SU-DHL-6 (cell line): Measurements from ENCODE around the gene SYNDIG1.
"Not testable (repeated sequence)": the region's sequence is repeated elsewhere in the genome, so short reads cannot be mapped to it uniquely, and the experiment has no call there.

Source experiments
- H2AFZ ChIP-seq: fragments of 200-600 bp; sonication (generic); 2 replicates; pipeline ENCODE4 v1.6.1; 2014; ENCODE audit warnings: low read depth, mild to moderate bottlenecking, moderate library complexity, mixed read lengths, antibody characterized with exemption, low read length; ENCODE audit not compliant: severe bottlenecking
- H3F3A ChIP-seq: fragments of 200-600 bp; shearing (Covaris generic); 2 replicates; pipeline ENCODE4 v1.6.0; 2016; ENCODE audit warnings: antibody characterized with exemption, mild to moderate bottlenecking; ENCODE audit not compliant: insufficient read depth
- H3K27ac ChIP-seq: fragments of 200-600 bp; sonication (generic); 2 replicates; pipeline ENCODE4 v1.5.1; 2016; ENCODE audit warnings: low read depth, mild to moderate bottlenecking, low read length, moderate library complexity, mixed read lengths
- H3K27me3 ChIP-seq: fragments of 200-600 bp; sonication (generic), shearing (Covaris generic); 2 replicates; pipeline ENCODE4 v1.6.0; 2014; ENCODE audit warnings: mild to moderate bottlenecking, low read length
- H3K36me3 ChIP-seq: fragments of 200-600 bp; sonication (generic); 2 replicates; pipeline ENCODE4 v1.6.1; 2014; ENCODE audit warnings: mild to moderate bottlenecking, low read length, mixed read lengths
- H3K4me2 ChIP-seq: fragments of 300-600, 200-600 bp; shearing (Covaris generic), sonication (generic); 2 replicates; pipeline ENCODE4 v1.6.0; 2014; ENCODE audit warnings: low read length, low read depth, mild to moderate bottlenecking; ENCODE audit not compliant: poor library complexity, severe bottlenecking
- H3K4me3 ChIP-seq: fragments of 200-600 bp; sonication (generic); 2 replicates; pipeline ENCODE4 v1.5.1; 2014; ENCODE audit warnings: antibody characterized with exemption, low read length, mild to moderate bottlenecking, mixed read lengths; ENCODE audit not compliant: insufficient read depth, poor library complexity, severe bottlenecking
- H3K79me2 ChIP-seq: fragments of 200-600 bp; sonication (generic); 2 replicates; pipeline ENCODE4 v1.6.1; 2014; ENCODE audit warnings: mild to moderate bottlenecking, low read length, moderate library complexity; ENCODE audit not compliant: insufficient read depth
- H3K9ac ChIP-seq: fragments of 200-600 bp; sonication (generic); 2 replicates; pipeline ENCODE4 v1.7.0; 2014; ENCODE audit warnings: mild to moderate bottlenecking, low read length
- H3K9me2 ChIP-seq: fragments of 200-600 bp; sonication (generic); replicated peaks from 2 replicates; pipeline ENCODE4 v1.6.1; 2014; ENCODE audit warnings: low read length; ENCODE audit not compliant: insufficient read depth
- H3K9me3 ChIP-seq: fragments of 200-600 bp; sonication (generic); 2 replicates; pipeline ENCODE4 v1.6.1; 2014; ENCODE audit warnings: low read length, mixed read lengths; ENCODE audit not compliant: insufficient read depth
- H4K20me1 ChIP-seq: fragments of 200-600 bp; sonication (generic); 2 replicates; pipeline ENCODE4 v1.6.1; 2014; ENCODE audit warnings: low read depth, mild to moderate bottlenecking, antibody characterized with exemption, low read length, moderate library complexity, mixed read lengths
- EZH2phosphoT487 ChIP-seq: fragments of 200-600 bp; sonication (generic), shearing (Covaris generic); conservative IDR thresholded peaks from 2 replicates; pipeline ENCODE4 v1.6.1; 2018; ENCODE audit warnings: mild to moderate bottlenecking, antibody characterized with exemption, low read length, moderate library complexity, mixed read lengths
- TF ChIP-seq, protein P1 (sequence below): fragments of 200-600 bp; sonication (generic); IDR thresholded peaks from one replicate; pipeline ENCODE4 v1.5.1; 2017; ENCODE audit warnings: antibody characterized with exemption, mild to moderate bottlenecking, low read length, moderate library complexity; ENCODE audit not compliant: insufficient read depth, poor library complexity, severe bottlenecking

Gene SYNDIG1

DNA sequence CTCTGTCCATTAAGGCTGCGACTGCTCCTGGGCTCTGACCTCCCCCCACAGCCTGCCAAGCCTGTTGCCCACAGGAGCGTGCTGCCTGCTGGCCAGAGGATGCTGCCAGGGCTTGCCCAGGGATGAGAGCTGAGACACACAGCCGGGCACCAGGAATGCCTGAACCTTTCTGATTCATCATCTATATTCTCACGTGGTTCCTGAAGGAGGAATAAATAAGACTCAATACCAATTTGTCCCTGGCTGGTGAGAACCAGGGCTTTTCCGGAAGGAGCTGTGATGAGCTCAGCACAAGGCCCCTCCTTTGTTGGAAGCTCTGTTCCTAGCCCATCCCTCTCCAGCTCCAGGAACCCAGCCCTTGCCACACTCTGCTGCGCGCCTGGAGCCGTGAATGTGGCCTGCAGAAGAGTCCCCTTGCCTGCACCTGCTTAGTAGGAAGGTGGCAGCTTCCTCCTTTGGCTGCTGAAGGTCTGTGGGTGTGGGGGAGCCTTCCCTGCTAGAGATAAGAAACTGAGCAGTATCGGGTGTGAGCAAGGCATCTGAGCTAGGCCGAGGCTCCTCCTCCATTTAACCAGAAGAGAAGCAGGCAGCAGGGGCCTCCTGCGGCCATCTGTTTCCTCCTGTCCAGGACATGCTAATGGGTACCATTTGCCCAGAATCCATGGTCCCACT, 37.9 kb downstream of the SYNDIG1 start:
- no peak for TF ChIP-seq EZH2phosphoT487
- TF ChIP-seq, protein P1, sequence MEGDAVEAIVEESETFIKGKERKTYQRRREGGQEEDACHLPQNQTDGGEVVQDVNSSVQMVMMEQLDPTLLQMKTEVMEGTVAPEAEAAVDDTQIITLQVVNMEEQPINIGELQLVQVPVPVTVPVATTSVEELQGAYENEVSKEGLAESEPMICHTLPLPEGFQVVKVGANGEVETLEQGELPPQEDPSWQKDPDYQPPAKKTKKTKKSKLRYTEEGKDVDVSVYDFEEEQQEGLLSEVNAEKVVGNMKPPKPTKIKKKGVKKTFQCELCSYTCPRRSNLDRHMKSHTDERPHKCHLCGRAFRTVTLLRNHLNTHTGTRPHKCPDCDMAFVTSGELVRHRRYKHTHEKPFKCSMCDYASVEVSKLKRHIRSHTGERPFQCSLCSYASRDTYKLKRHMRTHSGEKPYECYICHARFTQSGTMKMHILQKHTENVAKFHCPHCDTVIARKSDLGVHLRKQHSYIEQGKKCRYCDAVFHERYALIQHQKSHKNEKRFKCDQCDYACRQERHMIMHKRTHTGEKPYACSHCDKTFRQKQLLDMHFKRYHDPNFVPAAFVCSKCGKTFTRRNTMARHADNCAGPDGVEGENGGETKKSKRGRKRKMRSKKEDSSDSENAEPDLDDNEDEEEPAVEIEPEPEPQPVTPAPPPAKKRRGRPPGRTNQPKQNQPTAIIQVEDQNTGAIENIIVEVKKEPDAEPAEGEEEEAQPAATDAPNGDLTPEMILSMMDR, result no peak
- H3K79me2 ChIP-seq, result no peaks in the 10 kb centered on the region
- no peaks in the 10 kb centered on the region for H3K9me3 ChIP-seq
- H3K36me3 ChIP-seq, result no peaks in the 10 kb centered on the region
- no peak overlapping the region for H3K4me2 ChIP-seq
- no peaks in the 10 kb centered on the region for H3K9me2 ChIP-seq
- no peak overlapping the region for H2AFZ ChIP-seq
- H3K27me3 ChIP-seq, result no peaks in the 10 kb centered on the region
- no peaks in the 10 kb centered on the region for H3F3A ChIP-seq
- H3K27ac ChIP-seq, result no peak overlapping the region
- no peak overlapping the region for H3K9ac ChIP-seq
- H4K20me1 ChIP-seq, result no peaks in the 10 kb centered on the region
- no peak overlapping the region for H3K4me3 ChIP-seq

DNA sequence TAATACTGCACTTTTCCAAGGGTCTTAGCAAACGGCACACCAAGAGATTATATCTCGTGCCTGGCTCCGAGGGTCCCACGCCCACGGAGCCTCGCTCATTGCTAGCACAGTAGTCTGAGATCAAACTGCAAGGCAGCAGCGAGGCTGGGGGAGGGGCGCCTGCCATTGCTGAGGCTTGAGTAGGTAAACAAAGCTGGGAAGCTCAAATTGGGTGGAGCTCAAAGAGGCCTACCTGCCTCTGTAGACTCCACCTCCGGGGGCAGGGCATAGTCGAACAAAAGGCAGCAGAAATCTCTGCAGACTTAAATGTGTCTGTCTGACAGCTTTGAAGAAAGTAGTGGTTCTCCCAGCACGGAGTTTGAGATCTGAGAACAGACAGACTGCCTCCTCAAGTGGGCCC, 43.0 kb downstream of the SYNDIG1 start:
- not testable (repeated sequence) for H4K20me1 ChIP-seq, H3K27ac ChIP-seq, H2AFZ ChIP-seq, H3K9me3 ChIP-seq, H3K9me2 ChIP-seq, H3K36me3 ChIP-seq, H3K4me3 ChIP-seq, H3K79me2 ChIP-seq, H3K4me2 ChIP-seq, H3K9ac ChIP-seq, H3K27me3 ChIP-seq, H3F3A ChIP-seq

DNA sequence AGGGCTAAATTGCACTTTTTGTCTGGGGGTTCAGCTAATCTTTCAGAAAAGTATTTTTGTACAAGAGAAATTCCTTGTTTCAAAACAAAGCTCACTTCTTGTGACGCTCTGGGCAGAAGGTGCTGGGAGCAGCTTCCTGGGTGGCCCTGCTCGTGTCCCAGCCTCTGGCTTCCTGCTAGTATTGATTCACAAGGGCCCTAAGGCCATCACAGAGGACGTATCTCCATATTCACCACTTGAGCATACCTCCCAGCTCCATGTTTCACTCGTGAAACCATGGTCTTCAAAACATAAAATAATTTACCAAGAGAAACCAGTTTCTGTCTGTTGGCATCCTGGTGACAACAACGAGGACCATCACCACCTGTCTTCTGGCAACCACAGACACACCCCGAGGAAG, 49.1 kb downstream of the SYNDIG1 start:
- no peak overlapping the region for H3K4me3 ChIP-seq
- no peaks in the 10 kb centered on the region for H3K36me3 ChIP-seq
- no peak overlapping the region for H3K27ac ChIP-seq
- no peaks in the 10 kb centered on the region for H3K27me3 ChIP-seq
- no peaks in the 10 kb centered on the region for H3K9me3 ChIP-seq
- no peaks in the 10 kb centered on the region for H3F3A ChIP-seq
- no peak overlapping the region for H2AFZ ChIP-seq
- H3K9ac ChIP-seq, result no peak overlapping the region
- no peaks in the 10 kb centered on the region for H4K20me1 ChIP-seq
- no peaks in the 10 kb centered on the region for H3K9me2 ChIP-seq
- no peak overlapping the region for H3K4me2 ChIP-seq
- TF ChIP-seq, protein P1, result no peak
- no peak for TF ChIP-seq EZH2phosphoT487
- no peaks in the 10 kb centered on the region for H3K79me2 ChIP-seq

DNA sequence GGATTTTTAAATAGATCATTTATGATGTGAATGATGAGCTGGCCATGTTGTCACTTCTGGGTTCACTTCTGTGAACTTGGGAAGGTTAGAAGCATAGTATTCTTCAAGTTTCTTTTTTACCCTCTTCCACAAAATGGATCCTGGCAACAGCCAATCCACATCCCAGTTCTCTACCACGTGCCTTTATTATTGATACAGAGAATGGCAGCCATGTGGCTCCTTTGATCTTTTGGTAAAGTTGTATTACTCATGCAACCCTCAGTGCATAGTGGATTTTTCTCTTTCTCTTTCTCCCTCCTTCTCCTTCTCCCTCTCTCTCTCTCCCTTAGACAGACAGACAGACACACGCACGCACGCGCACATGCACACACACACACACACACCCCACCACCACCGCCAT, 50.0 kb downstream of the SYNDIG1 start:
- H3K9me2 ChIP-seq, result no peaks in the 10 kb centered on the region
- H3K4me2 ChIP-seq, result no peak overlapping the region
- no peaks in the 10 kb centered on the region for H3K9me3 ChIP-seq
- H4K20me1 ChIP-seq, result no peaks in the 10 kb centered on the region
- no peaks in the 10 kb centered on the region for H3K36me3 ChIP-seq
- H3K27me3 ChIP-seq, result no peaks in the 10 kb centered on the region
- no peaks in the 10 kb centered on the region for H3K79me2 ChIP-seq
- H3K27ac ChIP-seq, result no peak overlapping the region
- H3K9ac ChIP-seq, result no peak overlapping the region
- no peaks in the 10 kb centered on the region for H3F3A ChIP-seq
- no peak overlapping the region for H3K4me3 ChIP-seq
- no peak for TF ChIP-seq EZH2phosphoT487
- TF ChIP-seq, protein P1, result no peak
- H2AFZ ChIP-seq, result no peak overlapping the region
